ENCODE measurements around the gene P2RX2.

P2RX2 gene

DNA sequence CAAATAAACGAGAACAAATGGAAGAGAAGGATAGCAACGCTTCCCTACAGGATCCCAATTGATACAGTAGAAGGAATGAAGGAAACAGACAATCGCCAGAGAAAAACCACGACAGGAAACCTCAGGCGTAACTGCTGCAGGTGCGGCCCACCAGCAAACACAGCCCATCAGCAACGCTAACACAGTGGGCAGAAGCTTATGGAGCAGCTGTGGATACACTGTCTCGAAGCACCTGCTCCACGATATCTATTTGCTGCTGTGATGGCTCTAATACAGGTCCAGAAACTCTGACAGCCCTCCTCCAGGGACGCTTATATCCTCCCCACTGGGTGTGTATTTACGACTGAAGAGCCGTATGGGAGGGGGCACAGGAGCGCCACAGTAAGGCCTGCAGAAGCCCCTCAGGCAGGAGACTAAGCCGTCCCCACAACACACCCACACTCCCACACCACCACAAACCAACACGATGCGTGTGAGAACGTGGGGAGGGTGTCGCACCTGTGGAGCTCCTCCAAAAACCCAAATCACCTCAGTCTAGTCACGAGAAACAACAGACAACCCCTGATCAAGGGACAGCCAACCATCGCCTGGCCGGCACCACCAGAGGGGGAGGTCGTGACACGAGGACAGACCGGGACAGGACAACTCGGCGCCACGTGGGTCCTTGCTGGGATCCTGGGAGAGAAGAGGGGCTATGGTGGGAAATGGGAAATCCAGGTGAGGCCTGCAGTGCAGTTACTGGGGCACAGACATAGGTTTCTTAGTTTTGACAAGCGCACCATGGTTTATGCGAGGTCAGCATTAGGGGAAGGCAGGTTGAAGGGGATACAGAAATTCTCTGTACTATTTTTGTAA is 44.6 kb downstream of the P2RX2 start:
- DNase-seq (ENCODE audit: low spot score): no peak

DNA sequence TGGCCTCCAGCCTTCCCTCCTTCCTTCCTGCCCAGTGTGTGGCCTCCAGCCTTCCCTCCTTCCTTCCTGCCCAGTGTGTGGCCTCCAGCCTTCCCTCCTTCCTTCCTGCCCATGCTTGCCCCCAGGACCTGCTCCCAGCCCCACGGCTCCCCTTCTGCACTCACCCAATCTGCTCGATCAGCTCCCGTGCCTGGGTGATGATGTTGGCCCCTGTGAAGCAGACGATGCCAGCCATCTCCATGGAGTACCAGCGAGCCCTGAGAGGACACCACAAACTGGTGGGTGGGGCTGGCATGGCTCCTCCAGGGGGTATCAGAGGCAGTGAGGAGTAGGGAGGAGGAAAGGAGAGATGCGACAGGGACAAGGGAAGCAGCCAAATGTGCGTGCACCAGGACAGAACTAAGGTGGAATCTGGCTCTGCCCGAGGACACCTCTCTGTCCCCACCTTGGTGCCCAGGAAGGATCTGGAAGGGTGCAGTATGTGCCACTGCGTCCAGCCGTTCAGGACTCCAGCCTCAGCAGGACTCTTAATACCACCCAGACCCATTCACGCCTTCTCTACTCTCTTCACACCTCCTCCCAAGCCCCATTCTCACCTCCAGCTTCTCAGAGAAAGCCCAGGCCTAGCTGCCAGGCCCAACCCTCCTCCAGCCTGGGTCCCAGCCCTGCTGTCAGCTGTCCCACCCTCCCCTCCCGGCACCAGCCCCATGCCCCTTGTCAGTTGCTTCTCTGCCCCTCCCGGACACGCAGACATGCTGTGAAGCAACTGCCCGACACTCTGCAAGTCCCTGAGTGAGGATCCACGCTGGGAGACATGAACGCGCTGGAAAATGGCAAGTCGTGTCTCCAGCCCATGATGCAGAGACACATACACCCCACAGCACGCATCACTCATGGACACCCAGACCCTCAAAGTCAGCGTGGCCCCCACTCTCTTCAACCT is 45.9 kb downstream of the P2RX2 start:
- no peak for DNase-seq (ENCODE audit: low spot score)

DNA sequence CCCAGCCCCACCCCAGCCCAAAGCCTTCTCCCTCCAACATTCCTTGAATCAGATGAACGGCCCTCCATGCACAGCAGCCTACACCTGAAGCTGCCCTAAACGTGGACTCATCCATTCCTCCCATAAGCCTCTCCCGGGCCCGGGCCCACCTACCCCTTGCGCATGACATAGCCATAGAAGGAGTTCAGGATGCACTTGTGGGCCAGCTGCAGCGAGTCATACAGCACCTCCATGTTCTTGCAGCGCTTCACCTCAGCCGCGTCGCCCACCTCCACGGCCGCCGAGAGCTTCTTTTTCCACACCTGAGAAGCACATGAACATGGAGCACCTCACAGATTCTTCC is 46.5 kb downstream of the P2RX2 start:
- DNase-seq (ENCODE audit: low spot score): no peak

DNA sequence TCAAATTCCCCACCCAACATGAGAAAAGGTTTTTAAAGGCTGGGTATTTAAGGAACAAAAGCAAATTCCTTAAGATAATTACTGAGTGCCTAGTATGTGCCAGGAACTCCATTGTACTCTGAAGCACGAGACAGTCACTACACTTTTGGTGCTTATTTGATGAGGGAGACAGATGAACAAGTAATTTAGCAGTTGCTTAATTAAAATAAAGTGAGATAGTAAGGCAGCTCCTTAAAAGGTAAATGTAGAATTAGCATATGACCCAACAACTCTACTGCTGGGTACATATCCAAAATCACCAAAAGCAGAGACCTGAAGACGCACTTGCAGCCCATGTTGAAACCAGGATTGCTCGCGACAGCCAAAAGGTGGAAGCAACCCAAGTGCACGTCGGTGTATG is 47.2 kb downstream of the P2RX2 start:
- DNase-seq (ENCODE audit: low spot score): no peak

DNA sequence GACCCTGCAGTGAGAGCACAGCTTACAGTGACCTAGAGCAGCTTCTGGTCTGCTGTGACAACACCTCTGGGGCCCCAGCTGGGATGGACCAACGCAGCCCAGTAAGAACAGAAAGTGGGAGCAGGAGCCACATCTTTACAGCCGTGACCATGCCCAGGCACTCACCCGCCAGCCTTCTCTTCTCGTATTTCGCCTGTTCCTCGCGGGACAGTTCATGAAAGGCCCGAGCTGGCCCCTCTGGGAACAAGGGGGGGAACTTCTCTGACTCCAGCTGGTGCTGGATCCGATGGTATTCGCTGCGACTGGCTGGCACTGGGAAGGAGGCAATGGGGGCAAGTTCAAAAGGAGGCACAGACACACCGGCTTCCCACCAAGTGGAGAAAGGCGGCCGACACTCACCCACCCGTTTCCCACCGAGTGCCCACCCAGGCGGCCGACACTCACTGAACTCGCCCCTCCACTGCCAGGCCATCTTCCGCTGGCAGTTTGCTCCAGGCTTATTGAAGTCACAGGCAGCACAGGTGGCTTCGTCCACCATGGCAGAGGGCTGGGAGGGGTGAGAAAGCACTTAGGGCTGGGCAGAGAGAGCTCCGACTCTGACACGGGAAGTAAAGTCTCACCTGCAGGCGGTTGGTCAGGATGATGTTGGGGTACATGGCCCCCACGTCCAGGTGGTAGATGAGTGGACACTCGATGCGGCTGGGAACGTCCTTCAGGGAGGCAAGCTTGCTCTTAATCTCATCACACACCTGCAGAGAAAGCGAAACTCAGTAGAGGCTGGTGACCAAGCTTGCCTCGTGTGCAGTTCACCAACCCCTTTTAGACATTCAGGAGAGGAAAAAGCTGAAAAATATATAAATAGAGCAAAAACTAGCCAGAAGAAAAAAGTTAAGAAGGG is 49.9 kb downstream of the P2RX2 start:
- DNase-seq (ENCODE audit: low spot score): no peak

DNA sequence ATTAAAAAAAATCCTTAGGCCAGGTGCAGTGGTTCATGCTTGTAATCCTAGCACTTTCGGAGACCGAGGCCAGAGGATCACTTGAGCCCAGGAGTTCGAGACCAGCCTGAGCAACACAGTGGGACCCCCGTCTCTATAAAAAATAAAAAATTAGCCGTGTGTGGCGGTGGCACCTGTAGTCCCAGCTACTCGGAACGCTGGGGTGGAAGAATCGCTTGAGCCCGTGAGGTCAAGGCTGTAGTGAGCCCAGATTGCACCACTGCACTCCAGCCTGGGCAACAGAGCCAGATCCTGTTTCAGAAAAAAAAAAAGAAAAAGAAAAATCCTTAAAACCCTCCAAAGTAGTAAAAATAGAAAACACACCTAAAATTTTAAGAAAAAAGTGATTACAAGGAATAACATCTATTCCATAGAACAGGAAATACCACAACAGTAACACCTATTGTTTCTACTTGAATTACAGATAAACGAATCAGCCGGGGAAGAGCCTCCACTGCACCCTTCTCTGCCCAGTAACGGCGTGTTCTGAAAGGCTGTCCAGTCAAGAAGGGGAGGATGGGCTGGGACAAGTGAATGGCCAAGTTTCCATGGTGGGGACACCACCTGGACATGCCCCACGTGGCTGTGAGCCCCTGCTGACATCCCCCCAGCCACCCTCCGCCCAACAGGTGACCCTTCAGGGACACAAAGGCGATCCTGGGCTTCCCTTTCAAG is 50.7 kb downstream of the P2RX2 start:
- no peak for DNase-seq (ENCODE audit: low spot score)

Data from AG08395 (cell line).